Colonic mucosa (tissue), 4 donors: ENCODE measurements around the gene SORT1. TPM values are rescaled to one million over a fixed set of nuclear protein-coding genes. Genes with fewer than 3 reads are reported as not detected.

Source experiments
- DNase-seq: peaks from one replicate; pipeline ENCODE4 v3.0.0-alpha.2; 2020
- H3K27ac ChIP-seq: fragments of 200-600 bp; one replicate; pipeline ENCODE4 v1.8.0; 2021
- H3K27me3 ChIP-seq: fragments of 200-600 bp; one replicate; pipeline ENCODE4 v1.8.0; 2021
- H3K36me3 ChIP-seq: fragments of 200-600 bp; one replicate; pipeline ENCODE4 v1.8.0; 2021
- H3K4me1 ChIP-seq: fragments of 200-600 bp; one replicate; pipeline ENCODE4 v1.8.0; 2021; ENCODE audit warnings: mild to moderate bottlenecking
- H3K4me3 ChIP-seq: fragments of 200-600 bp; one replicate; pipeline ENCODE4 v1.8.0; 2021
- H3K9ac ChIP-seq, 2 donors: one replicate each; pipeline ENCODE4 v1.7.0; 2013; ENCODE audit warnings: control low read depth in 2 of 2, low read depth in 2 of 2, low read length in 2 of 2
- H3K9me3 ChIP-seq: fragments of 200-600 bp; one replicate; pipeline ENCODE4 v1.8.0; 2021
- intact Hi-C: fragments of 100-400 bp; cut with DNase I; formaldehyde crosslinking; loops from one replicate; pipeline ENCODE4 v1.14.1; 2022
- total RNA-seq, 2 donors: library from RNA; stranded (reverse); fragmentation: NEBNext Ultra II Directional in 1 of 2; extraction: Animal tissue kit (Norgen Biotek cat#: 25700) in 1 of 2; gene quantifications; one replicate each; pipeline ENCODE4 v1.2.1, GENCODE V29; 2021
- TF ChIP-seq, protein P1 (sequence below): fragments of 200-600 bp; IDR thresholded peaks from one replicate; pipeline ENCODE4 v1.8.0; 2022; ENCODE audit warnings: antibody characterized with exemption, mild to moderate bottlenecking
- donor health status: healthy.
- donor health status: DM: no; HTN: no; CAD: no.
- donor health status: DM: no; HTN: no; CAD: no.

The SORT1 gene
- total RNA-seq, 2 donors from 2014 or later: 76.2 to 134 TPM

DNA sequence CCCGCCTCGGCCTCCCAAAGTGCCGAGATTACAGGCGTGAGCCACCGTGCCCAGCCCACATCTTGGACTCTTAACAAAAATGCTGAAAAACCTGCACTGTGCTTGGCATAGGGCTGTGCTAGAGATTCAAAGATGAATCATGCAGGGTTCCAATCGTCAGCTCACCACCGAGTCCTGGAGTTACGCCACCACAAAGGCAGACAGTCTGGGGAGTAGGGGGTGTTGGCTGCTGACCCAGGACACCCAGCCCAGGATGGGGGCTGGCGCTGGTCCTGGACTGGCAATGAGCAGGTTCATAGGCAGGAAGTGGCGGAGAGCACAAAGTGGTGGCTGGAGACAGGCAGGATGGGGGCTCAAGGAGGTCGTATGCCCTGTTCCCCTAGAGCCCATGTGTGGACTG lies 130.8 kb downstream of the SORT1 start:
- Histone ChIP-seq H3K4me3 (no peak overlapping the region), H3K27ac (no peak overlapping the region), H3K4me1 (no peaks in the 10 kb centered on the region), H3K36me3 (no peaks in the 10 kb centered on the region), H3K9ac (no peak overlapping the region), H3K27me3 (no peaks in the 10 kb centered on the region), H3K9me3 (no peaks in the 10 kb centered on the region)
- intact Hi-C loops: no loop called here
- TF ChIP-seq, protein P1, sequence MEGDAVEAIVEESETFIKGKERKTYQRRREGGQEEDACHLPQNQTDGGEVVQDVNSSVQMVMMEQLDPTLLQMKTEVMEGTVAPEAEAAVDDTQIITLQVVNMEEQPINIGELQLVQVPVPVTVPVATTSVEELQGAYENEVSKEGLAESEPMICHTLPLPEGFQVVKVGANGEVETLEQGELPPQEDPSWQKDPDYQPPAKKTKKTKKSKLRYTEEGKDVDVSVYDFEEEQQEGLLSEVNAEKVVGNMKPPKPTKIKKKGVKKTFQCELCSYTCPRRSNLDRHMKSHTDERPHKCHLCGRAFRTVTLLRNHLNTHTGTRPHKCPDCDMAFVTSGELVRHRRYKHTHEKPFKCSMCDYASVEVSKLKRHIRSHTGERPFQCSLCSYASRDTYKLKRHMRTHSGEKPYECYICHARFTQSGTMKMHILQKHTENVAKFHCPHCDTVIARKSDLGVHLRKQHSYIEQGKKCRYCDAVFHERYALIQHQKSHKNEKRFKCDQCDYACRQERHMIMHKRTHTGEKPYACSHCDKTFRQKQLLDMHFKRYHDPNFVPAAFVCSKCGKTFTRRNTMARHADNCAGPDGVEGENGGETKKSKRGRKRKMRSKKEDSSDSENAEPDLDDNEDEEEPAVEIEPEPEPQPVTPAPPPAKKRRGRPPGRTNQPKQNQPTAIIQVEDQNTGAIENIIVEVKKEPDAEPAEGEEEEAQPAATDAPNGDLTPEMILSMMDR: no peak
- no peak for DNase-seq

DNA sequence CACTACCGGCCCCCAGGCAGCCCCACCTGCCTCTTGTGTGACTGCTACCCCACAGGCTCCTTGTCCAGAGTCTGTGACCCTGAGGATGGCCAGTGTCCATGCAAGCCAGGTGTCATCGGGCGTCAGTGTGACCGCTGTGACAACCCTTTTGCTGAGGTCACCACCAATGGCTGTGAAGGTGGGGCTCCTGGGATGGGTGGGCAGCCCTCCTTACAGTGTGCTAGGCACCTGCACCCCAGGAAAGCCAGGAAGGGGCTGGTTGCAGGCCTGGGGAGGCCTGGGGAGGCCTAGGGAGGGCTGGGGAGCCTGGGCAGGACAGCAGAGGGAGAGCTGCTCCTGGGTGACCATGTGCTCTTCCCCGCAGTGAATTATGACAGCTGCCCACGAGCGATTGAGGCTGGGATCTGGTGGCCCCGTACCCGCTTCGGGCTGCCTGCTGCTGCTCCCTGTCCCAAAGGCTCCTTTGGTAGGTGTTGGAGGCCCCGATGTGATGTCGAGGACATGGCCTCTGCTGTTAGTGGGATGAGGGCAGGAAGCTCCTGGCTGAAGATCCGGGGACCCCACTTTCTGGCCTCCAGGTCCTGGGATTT lies 131.9 kb downstream of the SORT1 start:
- no peak for DNase-seq
- intact Hi-C loops: no loop called here
- Histone ChIP-seq H3K9me3 (no peaks in the 10 kb centered on the region), H3K9ac (no peak overlapping the region), H3K27ac (no peak overlapping the region), H3K36me3 (no peaks in the 10 kb centered on the region), H3K27me3 (no peaks in the 10 kb centered on the region), H3K4me1 (no peaks in the 10 kb centered on the region), H3K4me3 (no peak overlapping the region)
- TF ChIP-seq, protein P1: no peak

DNA sequence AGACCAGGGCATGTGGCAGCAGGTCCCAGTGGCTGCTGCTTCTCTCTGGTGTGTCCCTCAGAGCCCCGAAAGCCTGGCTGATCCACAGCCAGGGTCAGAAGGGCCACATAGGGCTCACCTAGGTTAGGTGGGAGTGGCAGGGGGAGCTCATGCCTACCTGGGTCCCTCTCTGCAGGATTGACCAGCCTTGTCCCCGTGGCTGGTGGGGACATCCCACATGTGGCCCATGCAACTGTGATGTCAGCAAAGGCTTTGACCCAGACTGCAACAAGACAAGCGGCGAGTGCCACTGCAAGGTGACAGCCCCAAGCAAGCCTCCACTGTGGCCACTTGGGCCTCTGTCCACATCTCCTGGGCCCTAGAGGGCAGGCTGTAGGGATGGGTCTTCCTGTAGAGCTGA lies 132.7 kb downstream of the SORT1 start:
- H3K36me3 ChIP-seq: no peaks in the 10 kb centered on the region
- intact Hi-C loops: no loop called here

DNA sequence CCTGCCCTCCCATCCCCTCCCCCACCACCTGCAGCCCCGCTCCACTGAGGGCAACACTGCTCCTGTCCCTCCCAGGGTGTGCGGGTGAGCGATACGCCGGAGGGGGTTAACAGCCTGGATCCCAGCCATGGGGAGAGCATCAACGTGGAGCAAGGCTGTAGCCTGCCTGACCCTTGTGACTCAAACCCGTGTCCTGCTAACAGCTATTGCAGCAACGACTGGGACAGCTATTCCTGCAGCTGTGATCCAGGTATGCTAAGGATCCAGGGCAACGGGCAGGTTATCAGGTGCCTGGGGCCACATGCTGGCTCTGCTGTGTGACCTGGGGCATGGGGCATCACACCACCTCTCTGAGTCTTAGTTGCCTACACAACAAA lies 133.4 kb downstream of the SORT1 start:
- intact Hi-C loops: no loop called here
- TF ChIP-seq, protein P1: no peak
- H3K27me3 ChIP-seq: no peaks in the 10 kb centered on the region
- no peaks in the 10 kb centered on the region for H3K4me1 ChIP-seq
- no peak overlapping the region for H3K27ac ChIP-seq
- H3K36me3 ChIP-seq: no peaks in the 10 kb centered on the region
- no peak overlapping the region for H3K4me3 ChIP-seq
- no peak overlapping the region for H3K9ac ChIP-seq
- no peak for DNase-seq
- H3K9me3 ChIP-seq: no peaks in the 10 kb centered on the region

More for the DNA sequence above, 132.7 kb downstream of the SORT1 start:
- TF ChIP-seq, protein P1: no peak
- DNase-seq: no peak
- Histone ChIP-seq H3K27me3 (no peaks in the 10 kb centered on the region), H3K27ac (no peak overlapping the region), H3K4me1 (no peaks in the 10 kb centered on the region), H3K9ac (no peak overlapping the region), H3K9me3 (no peaks in the 10 kb centered on the region), H3K4me3 (no peak overlapping the region)

DNA sequence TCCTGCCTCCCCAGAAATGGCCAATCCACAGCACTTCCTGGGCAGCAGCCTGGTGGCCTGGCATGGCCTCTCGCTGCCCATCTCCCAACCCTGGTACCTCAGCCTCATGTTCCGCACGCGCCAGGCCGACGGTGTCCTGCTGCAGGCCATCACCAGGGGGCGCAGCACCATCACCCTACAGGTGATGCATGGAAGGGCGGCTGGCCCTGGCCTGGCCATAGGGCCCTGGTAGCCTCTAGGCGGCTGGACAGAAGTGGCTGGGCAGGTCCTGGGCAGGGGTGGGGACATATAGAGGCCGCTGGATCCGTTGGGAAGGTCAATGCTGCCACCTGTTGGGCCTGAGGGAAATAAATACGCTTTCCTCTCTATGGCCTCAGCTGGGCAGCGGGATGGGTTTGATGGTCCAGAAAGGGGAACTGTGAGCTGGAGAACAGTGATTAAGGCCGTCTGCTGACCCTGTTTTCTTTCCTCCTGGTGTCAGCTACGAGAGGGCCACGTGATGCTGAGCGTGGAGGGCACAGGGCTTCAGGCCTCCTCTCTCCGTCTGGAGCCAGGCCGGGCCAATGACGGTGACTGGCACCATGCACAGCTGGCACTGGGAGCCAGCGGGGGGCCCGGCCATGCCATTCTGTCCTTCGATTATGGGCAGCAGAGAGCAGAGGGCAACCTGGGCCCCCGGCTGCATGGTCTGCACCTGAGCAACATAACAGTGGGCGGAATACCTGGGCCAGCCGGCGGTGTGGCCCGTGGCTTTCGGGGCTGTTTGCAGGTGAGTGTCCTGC lies 133.9 kb downstream of the SORT1 start:
- Histone ChIP-seq H3K27me3 (no peaks in the 10 kb centered on the region), H3K4me1 (no peaks in the 10 kb centered on the region), H3K9ac (no peak overlapping the region), H3K36me3 (no peaks in the 10 kb centered on the region), H3K9me3 (no peaks in the 10 kb centered on the region), H3K27ac (no peak overlapping the region), H3K4me3 (no peak overlapping the region)
- TF ChIP-seq, protein P1: peak; percentile 91
- intact Hi-C loops: no loop called here
- peak; percentile 85 for DNase-seq
